GM21786 (cell line): ENCODE results near the gene PLEKHN1.
A peak's percentile ranks its signal among the peaks of the same experiment; 100 is the strongest.

Experiments
- ATAC-seq: cut with Tn5 transposase; IDR thresholded peaks from one replicate; pipeline ENCODE4 v1.9.1; 2021; ENCODE audit not compliant: unreplicated experiment

Gene PLEKHN1

GRCh38 chr1:959731-960362 lies 6.4 kb upstream of the PLEKHN1 start:
- ATAC-seq, result no peak

DNA sequence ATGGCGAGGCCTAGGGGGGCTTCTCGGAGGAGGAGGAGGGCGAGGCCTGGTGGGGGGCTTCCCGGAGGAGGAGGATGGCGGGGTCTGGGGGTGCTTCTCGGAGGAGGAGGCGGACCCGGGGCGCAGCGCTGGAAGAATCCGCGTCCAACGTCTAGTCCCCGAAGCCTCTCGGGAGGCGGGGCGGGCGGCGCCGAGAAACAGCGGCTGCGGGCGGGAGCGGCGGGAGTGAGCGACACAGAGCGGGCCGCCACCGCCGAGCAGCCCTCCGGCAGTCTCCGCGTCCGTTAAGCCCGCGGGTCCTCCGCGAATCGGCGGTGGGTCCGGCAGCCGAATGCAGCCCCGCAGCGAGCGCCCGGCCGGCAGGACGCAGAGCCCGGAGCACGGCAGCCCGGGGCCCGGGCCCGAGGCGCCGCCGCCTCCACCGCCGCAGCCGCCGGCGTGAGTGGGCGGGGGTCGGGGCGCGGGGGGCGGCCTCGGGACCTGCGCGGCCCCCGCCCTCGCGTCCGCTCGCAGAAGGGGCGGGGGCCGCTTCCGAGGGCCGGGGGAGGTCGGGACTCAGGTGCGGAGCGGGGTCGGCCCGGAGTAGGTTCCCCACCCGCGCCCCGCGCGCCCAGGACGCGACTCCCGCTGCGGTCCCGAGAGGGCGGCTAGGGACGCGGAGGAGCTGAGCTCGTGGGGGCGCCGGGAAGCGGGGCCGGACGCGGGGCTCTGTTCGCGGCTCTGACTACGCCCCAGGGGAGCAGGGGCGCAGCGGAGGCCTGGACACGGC lies 5.7 kb upstream of the PLEKHN1 start, which contains the start of gene KLHL17:
Gene KLHL17 (plus strand): TSS at position 222 of the 769 bp plus-strand sequence. CDS start 110 bp downstream, at position 332.
- ATAC-seq, result peak; percentile 36

DNA sequence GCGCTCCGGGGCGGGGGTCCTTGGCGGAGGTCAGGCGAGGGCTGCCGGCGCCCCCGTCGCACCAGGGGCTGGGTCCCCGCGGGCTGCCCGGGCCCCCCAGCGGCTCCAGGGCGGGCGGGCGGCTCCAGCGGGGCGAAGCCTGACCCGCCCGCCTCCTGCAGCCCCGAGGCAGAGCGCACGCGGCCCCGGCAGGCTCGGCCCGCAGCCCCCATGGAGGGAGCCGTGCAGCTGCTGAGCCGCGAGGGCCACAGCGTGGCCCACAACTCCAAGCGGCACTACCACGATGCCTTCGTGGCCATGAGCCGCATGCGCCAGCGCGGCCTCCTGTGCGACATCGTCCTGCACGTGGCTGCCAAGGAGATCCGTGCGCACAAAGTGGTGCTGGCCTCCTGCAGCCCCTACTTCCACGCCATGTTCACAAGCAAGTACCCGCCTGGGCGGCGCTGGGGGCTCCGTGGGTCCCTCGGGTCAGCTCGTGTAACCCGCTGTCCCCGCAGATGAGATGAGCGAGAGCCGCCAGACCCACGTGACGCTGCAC lies 5.1 kb upstream of the PLEKHN1 start:
- no peak for ATAC-seq

DNA sequence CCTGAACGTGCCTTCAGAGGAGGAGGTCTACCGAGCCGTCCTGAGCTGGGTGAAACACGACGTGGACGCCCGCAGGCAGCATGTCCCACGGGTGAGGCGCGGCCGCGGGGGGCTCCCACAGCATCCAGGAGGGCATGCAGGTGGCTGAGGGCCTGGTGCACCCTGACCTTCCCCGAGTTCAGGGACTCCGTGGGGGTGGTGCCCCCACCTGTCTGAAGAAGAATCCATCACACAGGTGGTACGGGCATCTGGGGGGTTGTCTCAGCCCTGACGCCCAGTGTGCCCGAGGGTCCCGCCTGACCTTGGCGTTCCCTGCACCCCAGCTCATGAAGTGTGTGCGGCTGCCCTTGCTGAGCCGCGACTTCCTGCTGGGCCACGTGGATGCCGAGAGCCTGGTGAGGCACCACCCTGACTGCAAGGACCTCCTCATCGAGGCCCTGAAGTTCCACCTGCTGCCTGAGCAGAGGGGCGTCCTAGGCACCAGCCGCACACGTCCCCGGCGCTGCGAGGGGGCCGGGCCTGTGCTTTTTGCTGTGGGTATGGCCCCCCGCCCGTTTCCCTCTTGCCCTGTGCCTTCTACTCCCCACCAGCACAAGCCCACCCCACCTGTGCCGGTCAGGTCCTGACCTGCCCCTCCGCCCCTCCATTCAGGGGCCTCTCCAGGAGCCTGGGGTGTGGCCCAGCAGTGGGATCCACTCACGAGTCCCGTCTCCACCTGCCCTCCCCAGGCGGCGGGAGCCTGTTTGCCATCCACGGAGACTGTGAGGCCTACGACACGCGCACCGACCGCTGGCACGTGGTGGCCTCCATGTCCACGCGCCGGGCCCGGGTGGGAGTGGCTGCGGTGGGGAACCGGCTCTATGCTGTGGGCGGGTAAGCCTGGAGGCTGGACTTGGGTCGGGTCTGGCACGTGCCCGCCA lies 3.6 kb upstream of the PLEKHN1 start:
- ATAC-seq, result no peak

DNA sequence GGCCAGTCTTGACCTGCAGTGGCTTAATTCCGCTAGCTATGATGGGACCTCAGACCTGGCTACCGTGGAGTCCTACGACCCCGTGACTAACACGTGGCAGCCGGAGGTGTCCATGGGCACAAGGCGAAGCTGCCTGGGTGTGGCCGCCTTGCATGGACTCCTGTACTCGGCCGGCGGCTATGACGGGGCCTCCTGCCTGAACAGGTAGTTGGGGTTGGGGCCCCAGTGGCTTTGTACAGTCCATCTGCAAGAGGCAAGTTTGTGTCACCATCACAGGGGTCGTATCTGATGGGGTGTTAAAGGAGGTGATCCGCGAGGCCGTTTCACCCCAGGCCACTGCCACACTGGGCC lies 3.0 kb upstream of the PLEKHN1 start:
- no peak for ATAC-seq

- ATAC-seq, result no peak
Observed at GRCh38 chr1:963746-964525, 2.3 kb upstream of the PLEKHN1 start.

DNA sequence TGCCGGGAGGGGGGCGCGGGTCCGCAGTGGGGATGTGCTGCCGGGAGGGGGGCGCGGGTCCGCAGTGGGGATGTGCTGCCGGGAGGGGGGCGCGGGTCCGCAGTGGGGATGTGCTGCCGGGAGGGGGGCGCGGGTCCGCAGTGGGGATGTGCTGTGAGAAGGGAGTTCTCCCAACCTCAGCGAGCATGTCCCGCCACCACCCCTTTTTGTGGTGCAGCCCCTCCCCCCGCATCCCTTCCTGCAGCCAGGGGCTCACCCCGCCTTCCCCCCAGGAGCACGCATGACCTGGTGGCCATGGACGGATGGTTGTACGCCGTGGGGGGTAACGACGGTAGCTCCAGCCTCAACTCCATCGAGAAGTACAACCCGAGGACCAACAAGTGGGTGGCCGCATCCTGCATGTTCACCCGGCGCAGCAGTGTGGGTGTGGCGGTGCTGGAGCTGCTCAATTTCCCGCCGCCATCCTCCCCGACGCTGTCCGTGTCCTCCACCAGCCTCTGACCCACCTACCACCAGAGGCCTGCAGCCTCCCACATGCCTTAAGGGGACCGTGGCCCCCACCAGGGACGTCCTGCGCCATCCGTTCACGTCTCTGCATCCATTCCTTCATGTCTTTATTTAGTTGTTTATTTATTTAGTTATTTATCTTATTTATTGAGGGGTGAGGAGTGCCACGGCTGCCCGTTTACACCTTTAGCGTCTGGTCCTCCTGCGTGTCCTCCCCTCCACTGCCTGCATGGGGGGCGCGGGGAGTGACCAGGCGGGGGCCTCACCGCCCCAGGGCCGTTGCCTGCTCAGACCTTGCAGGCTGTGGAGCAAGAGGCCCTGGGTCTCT lies 1.4 kb upstream of the PLEKHN1 start:
- no peak for ATAC-seq

DNA sequence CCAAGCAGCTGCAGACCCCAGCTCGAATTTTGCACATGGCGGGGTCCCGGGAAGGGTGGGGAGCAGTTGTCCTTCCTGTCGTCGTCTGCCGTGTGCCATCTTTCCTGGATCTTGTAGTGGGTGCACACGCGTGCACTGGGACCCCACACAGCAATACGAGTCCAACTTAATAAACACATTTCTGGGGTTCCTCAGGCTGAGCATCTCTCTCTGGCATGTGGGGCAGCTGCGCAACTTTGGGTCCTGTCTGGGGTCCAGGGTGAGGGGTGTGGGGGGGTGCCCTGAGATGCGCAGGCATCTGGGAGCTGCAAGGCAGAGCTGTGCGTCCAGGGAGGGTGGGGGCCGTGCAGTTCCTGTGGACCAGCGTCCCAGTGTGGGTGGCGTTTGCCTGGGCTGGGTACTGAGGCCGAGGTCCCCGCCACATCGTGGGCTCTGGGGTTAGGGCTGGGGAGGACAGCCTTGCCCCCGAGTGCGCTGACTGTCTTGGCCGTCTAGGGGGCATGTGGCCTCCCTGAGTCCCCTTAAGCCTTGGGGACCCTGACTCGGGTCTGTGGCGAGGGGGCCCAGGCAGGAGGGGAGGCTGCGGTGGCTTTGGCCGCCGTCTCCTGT lies 652 bp upstream of the PLEKHN1 start:
- no peak for ATAC-seq

GRCh38 chr1:966704-967300 lies 520 bp downstream of the PLEKHN1 start:
- ATAC-seq, result peak; percentile 63

DNA sequence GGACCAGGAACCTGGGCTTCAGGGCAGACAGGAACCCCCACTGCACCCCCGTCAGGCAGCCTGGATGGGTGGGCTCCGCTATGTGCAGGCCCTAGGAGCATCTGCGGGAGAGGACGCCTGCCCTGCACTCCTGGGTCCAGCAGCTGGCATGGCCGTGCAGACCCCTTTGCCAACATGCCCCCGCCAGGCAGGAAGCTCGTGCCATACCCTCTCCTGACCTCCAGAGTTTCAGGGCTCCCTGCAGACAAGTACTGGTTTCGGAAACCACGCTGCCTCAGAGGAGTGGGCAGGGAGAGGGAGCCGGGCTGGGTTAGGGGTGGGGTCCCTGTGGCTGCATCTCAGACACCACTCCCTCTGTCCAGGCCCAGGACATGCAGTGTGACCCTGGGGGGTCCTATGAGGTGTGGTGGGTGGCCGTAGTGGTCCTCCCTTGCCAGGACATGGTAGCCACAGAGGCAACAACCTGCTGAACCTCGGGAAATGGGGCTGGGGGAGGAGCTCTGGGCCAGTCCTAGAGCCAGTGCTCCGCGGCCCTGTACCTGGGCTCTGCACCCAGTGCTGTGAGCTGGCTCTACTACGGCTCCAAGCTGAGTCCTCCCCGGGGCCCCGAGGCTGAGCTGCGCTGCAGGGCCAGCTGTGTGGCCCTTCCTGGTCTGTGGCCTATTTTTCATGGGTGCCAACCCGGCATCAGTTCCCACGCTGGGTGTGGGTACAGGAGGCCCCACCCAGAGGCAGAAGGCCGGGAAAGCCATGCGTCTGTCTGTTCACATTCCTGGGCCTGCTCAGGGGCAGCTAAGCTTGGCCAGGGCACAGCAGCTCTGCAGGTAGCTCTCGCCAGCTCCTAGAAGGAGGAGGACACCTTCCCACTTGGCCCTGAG lies 1.4 kb downstream of the PLEKHN1 start:
- ATAC-seq, result no peak

- no peak for ATAC-seq
Observed at GRCh38 chr1:969260-969855, 3.1 kb downstream of the PLEKHN1 start.

DNA sequence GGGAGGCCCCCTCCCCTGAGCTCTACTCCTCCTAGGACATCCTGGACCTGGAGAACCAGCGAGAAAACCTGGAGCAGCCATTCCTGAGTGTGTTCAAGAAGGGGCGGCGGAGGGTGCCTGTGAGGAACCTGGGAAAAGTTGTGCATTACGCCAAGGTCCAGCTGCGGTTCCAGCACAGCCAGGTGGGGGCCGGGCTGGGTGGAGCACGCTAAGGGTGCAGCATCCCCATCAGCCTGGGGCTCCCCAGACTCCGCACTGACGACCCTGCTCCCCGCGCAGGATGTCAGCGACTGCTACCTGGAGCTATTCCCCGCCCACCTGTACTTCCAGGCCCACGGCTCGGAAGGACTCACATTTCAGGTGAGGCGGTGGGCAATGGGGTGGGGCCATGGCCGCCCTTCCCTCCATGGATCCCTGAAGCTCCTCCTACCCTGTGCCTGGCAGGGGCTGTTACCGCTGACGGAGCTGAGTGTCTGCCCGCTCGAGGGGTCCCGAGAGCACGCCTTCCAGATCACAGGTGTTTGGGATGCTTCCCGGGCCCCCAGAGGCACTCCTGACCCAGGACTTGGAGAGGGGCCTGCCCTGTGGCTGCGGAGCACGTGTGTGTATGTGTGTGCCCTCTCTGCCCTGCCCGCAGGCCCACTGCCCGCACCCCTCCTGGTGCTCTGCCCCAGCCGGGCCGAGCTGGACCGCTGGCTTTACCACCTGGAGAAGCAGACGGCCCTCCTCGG lies 4.1 kb downstream of the PLEKHN1 start:
- ATAC-seq, result no peak

- no peak for ATAC-seq
Observed at GRCh38 chr1:970973-971730, 4.9 kb downstream of the PLEKHN1 start.

GRCh38 chr1:971751-972506 lies 5.6 kb downstream of the PLEKHN1 start:
- no peak for ATAC-seq

- no peak for ATAC-seq
Observed at GRCh38 chr1:972726-973458, 6.6 kb downstream of the PLEKHN1 start.
